ENCODE measurements around the gene FBXW10. TPM values are rescaled to one million over a fixed set of nuclear protein-coding genes. Genes with fewer than 3 reads are reported as not detected.
A peak's percentile ranks its signal among the peaks of the same experiment; 100 is the strongest.
"Not testable (repeated sequence)": the region's sequence is repeated elsewhere in the genome, so short reads cannot be mapped to it uniquely, and the experiment has no call there.

The FBXW10 gene
- not detected for polyA plus RNA-seq (2013, experiment 1 of 2)
- polyA plus RNA-seq (2013, experiment 2 of 2): not detected

GRCh38 chr17:18743699-18744421, at the start of gene FBXW10:
Gene FBXW10, plus strand, starts transcription at chr17:18744054. Its CDS starts 191 bp downstream, at chr17:18744245.
- not testable (repeated sequence) for H3K27ac ChIP-seq (ENCODE audit: low read depth, low read length); H3K36me3 ChIP-seq (ENCODE audit: insufficient read depth, low read length); H3K4me1 ChIP-seq (ENCODE audit: insufficient read depth, low read length); H3K9me3 ChIP-seq (ENCODE audit: insufficient read depth, low read depth, low read length); H3K9ac ChIP-seq (ENCODE audit: low read depth, low read length); H3K27me3 ChIP-seq (ENCODE audit: insufficient read depth, low read length); H3K4me3 ChIP-seq (ENCODE audit: low read length)
- WGBS: 73% methylated on average over 5 of the region's 10 CpGs

GRCh38 chr17:18695143-18695542, 48.7 kb upstream of the FBXW10 start:
- 87% methylated on average over 2 of the region's 2 CpGs for WGBS
- H3K27ac ChIP-seq (ENCODE audit: low read depth, low read length); H3K4me1 ChIP-seq (ENCODE audit: insufficient read depth, low read length); H3K4me3 ChIP-seq (ENCODE audit: low read length); H3K9me3 ChIP-seq (ENCODE audit: insufficient read depth, low read depth, low read length); H3K9ac ChIP-seq (ENCODE audit: low read depth, low read length); H3K36me3 ChIP-seq (ENCODE audit: insufficient read depth, low read length); H3K27me3 ChIP-seq (ENCODE audit: insufficient read depth, low read length): not testable (repeated sequence)

DNA sequence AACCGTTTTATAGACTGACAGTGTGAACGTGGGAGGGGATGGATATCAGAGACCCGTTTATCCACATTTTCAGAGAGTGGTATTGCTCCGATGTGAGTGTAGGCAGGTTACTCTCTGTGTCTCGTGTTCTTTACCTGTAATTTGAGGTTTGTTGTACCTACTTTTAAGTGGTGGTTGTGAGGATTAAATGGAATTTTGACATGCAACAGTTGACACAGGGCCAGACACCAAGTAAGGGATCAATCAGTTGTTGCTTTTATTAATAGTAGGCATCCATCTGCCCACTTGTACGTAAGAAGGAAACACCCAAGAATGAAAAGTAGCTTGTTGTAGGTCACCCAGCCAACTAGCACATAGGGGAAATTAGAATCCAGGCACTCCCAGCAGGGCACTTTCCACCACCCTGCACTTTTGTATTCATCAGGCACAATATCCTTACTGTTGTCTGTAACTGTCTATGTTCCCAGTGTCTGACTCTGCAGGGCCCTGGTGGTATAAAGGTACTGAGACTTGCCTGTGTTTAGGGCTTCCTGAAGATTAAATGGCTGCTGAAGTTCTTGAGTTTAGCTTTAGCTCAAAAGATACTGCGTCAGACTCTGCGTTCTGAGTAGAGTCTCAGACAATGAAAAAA, 45.3 kb upstream of the FBXW10 start:
- H3K9ac ChIP-seq (ENCODE audit: low read depth, low read length): peak overlapping the region; percentile 60; the same call in 1 of the 2 replicates
- WGBS: 63% methylated on average over 8 of the region's 8 CpGs

DNA sequence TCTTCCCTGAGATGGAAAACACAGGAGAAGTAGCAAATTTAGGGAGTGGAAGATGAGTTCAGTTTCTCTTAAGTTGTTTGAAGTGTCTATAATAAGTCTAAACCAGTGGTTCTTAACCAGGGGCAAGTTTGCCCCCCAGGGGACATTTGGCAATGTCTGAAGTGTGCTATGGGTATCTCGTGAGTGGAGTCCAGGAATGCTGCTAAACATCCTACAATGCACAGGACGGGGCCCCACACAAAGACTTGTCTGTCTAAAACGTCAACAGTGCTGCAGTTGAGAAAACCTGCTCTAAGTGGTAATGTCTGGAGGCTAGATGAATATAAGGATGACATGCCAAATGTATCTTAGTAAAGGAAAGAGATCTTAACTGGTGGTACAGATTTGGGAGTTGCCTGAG, 37.9 kb upstream of the FBXW10 start:
- H3K36me3 ChIP-seq (ENCODE audit: insufficient read depth, low read length); H3K9ac ChIP-seq (ENCODE audit: low read depth, low read length); H3K27ac ChIP-seq (ENCODE audit: low read depth, low read length); H3K4me3 ChIP-seq (ENCODE audit: low read length); H3K9me3 ChIP-seq (ENCODE audit: insufficient read depth, low read depth, low read length); H3K4me1 ChIP-seq (ENCODE audit: insufficient read depth, low read length); H3K27me3 ChIP-seq (ENCODE audit: insufficient read depth, low read length): not testable (repeated sequence)
- 97% methylated on average over 3 of the region's 3 CpGs for WGBS

More for the DNA sequence above, 45.3 kb upstream of the FBXW10 start:
- H3K4me1 ChIP-seq (ENCODE audit: insufficient read depth, low read length); H3K27me3 ChIP-seq (ENCODE audit: insufficient read depth, low read length); H3K36me3 ChIP-seq (ENCODE audit: insufficient read depth, low read length); H3K9me3 ChIP-seq (ENCODE audit: insufficient read depth, low read depth, low read length); H3K27ac ChIP-seq (ENCODE audit: low read depth, low read length): not testable (repeated sequence)
- peak overlapping the region; percentile 70 for H3K4me3 ChIP-seq (ENCODE audit: low read length)

- not testable (repeated sequence) for H3K27ac ChIP-seq (ENCODE audit: low read depth, low read length); H3K9ac ChIP-seq (ENCODE audit: low read depth, low read length); H3K4me3 ChIP-seq (ENCODE audit: low read length); H3K4me1 ChIP-seq (ENCODE audit: insufficient read depth, low read length); H3K9me3 ChIP-seq (ENCODE audit: insufficient read depth, low read depth, low read length); H3K27me3 ChIP-seq (ENCODE audit: insufficient read depth, low read length); H3K36me3 ChIP-seq (ENCODE audit: insufficient read depth, low read length)
- 95% methylated on average over 3 of the region's 3 CpGs for WGBS
These were observed 35.6 kb upstream of the FBXW10 start for GRCh38 chr17:18708215-18708614.

- not testable (repeated sequence) for H3K36me3 ChIP-seq (ENCODE audit: insufficient read depth, low read length); H3K4me3 ChIP-seq (ENCODE audit: low read length); H3K9me3 ChIP-seq (ENCODE audit: insufficient read depth, low read depth, low read length); H3K4me1 ChIP-seq (ENCODE audit: insufficient read depth, low read length); H3K9ac ChIP-seq (ENCODE audit: low read depth, low read length); H3K27me3 ChIP-seq (ENCODE audit: insufficient read depth, low read length); H3K27ac ChIP-seq (ENCODE audit: low read depth, low read length)
- 12% methylated on average over 4 of the region's 7 CpGs for WGBS
These were observed 31.4 kb upstream of the FBXW10 start for GRCh38 chr17:18712354-18712999.

GRCh38 chr17:18718643-18719427, 25.0 kb upstream of the FBXW10 start:
- H3K27ac ChIP-seq (ENCODE audit: low read depth, low read length): peak overlapping the region; percentile 28; the same call in 1 of the 2 replicates
- not testable (repeated sequence) for H3K36me3 ChIP-seq (ENCODE audit: insufficient read depth, low read length); H3K27me3 ChIP-seq (ENCODE audit: insufficient read depth, low read length); H3K4me1 ChIP-seq (ENCODE audit: insufficient read depth, low read length); H3K4me3 ChIP-seq (ENCODE audit: low read length); H3K9me3 ChIP-seq (ENCODE audit: insufficient read depth, low read depth, low read length)
- WGBS: 21% methylated on average over 5 of the region's 9 CpGs
- peak overlapping the region; percentile 47 for H3K9ac ChIP-seq (ENCODE audit: low read depth, low read length)

GRCh38 chr17:18719428-18720110, 24.3 kb upstream of the FBXW10 start:
- 75% methylated on average over 8 of the region's 12 CpGs for WGBS
- H3K27ac ChIP-seq (ENCODE audit: low read depth, low read length): peak overlapping the region; percentile 28; the same call in 1 of the 2 replicates
- not testable (repeated sequence) for H3K4me1 ChIP-seq (ENCODE audit: insufficient read depth, low read length); H3K9me3 ChIP-seq (ENCODE audit: insufficient read depth, low read depth, low read length); H3K36me3 ChIP-seq (ENCODE audit: insufficient read depth, low read length); H3K27me3 ChIP-seq (ENCODE audit: insufficient read depth, low read length); H3K4me3 ChIP-seq (ENCODE audit: low read length)
- peak overlapping the region; percentile 47; the same call in 1 of the 2 replicates for H3K9ac ChIP-seq (ENCODE audit: low read depth, low read length)

DNA sequence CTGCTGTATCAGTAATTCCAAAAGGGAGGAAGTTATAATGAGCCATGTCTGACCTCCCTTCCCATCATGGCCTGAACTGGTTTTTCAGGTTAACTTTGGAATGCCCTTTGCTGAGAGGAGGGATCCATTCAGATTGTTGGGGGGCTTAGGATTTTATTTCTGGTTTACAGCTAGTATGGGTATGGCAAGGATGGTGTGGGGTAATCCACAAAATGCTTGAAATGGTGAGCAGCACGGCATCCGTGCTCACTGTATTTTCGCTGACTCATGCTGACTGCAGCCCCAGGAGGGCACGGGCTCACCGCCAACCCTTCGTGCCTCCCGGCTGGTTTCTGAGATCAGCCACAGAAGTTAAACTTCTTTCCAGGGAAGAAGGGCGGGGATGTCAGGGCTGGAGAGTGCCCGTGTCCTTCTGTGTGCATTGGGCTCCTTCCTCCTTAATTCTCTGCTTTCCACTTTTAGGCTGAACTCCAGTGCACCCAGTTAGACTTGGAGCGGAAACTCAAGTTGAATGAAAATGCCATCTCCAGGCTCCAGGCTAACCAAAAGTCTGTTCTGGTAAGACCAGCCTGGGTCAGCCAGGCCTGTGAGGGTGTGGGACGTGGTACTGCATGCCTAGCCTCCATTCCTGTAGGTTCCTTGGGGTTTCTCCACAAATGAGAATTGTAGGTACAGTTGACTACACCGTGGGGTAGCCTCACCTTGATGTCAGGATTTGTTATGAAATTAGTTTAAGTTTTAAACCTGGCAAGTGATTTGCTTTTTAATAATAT, 21.9 kb upstream of the FBXW10 start:
- not testable (repeated sequence) for H3K27ac ChIP-seq (ENCODE audit: low read depth, low read length); H3K36me3 ChIP-seq (ENCODE audit: insufficient read depth, low read length); H3K9me3 ChIP-seq (ENCODE audit: insufficient read depth, low read depth, low read length); H3K27me3 ChIP-seq (ENCODE audit: insufficient read depth, low read length); H3K9ac ChIP-seq (ENCODE audit: low read depth, low read length); H3K4me1 ChIP-seq (ENCODE audit: insufficient read depth, low read length); H3K4me3 ChIP-seq (ENCODE audit: low read length)
- WGBS: 93% methylated on average over 1 of the region's 12 CpGs

- H3K4me1 ChIP-seq (ENCODE audit: insufficient read depth, low read length); H3K36me3 ChIP-seq (ENCODE audit: insufficient read depth, low read length); H3K9me3 ChIP-seq (ENCODE audit: insufficient read depth, low read depth, low read length); H3K9ac ChIP-seq (ENCODE audit: low read depth, low read length); H3K27ac ChIP-seq (ENCODE audit: low read depth, low read length); H3K27me3 ChIP-seq (ENCODE audit: insufficient read depth, low read length); H3K4me3 ChIP-seq (ENCODE audit: low read length): not testable (repeated sequence)
- WGBS: 69% methylated on average over 3 of the region's 5 CpGs
These were observed 21.2 kb upstream of the FBXW10 start for GRCh38 chr17:18722612-18723011.

Data from HUES64 (cell line).